Ishikawa (cell line): ENCODE results near the gene ADK.
A peak's percentile ranks its signal among the peaks of the same experiment; 100 is the strongest.

Source experiments
- CEBPB ChIP-seq: IDR thresholded peaks from 2 replicates; pipeline ENCODE4 v1.6.1; 2012
- CREB1 ChIP-seq: IDR thresholded peaks from 2 replicates; pipeline ENCODE4 v1.6.1; 2012; ENCODE audit warnings: low read depth
- EGR1 ChIP-seq: IDR thresholded peaks from 2 replicates; pipeline ENCODE4 v1.6.1; 2012
- EP300 ChIP-seq: IDR thresholded peaks from 2 replicates; pipeline ENCODE4 v1.6.1; 2012; ENCODE audit warnings: borderline replicate concordance
- FOXM1 ChIP-seq: IDR thresholded peaks from 2 replicates; pipeline ENCODE4 v1.6.1; 2012; ENCODE audit warnings: low read depth, borderline replicate concordance
- NFIC ChIP-seq: IDR thresholded peaks from 2 replicates; pipeline ENCODE4 v1.6.1; 2012
- RAD21 ChIP-seq: IDR thresholded peaks from 2 replicates; pipeline ENCODE4 v1.6.1; 2012; ENCODE audit warnings: low read depth
- TAF1 ChIP-seq: IDR thresholded peaks from 2 replicates; pipeline ENCODE4 v1.6.1; 2012; ENCODE audit warnings: low read depth, mild to moderate bottlenecking
- TCF12 ChIP-seq: IDR thresholded peaks from 2 replicates; pipeline ENCODE4 v1.6.1; 2012; ENCODE audit warnings: low read depth
- TEAD4 ChIP-seq: IDR thresholded peaks from 2 replicates; pipeline ENCODE4 v1.6.1; 2012
- YY1 ChIP-seq: IDR thresholded peaks from 2 replicates; pipeline ENCODE4 v1.6.1; 2012; ENCODE audit warnings: low read depth
- ZBTB7A ChIP-seq: IDR thresholded peaks from 2 replicates; pipeline ENCODE4 v1.6.1; 2012; ENCODE audit warnings: low read depth
- TF ChIP-seq, protein P1 (sequence below): IDR thresholded peaks from 2 replicates; pipeline ENCODE4 v1.6.1; 2012; ENCODE audit warnings: low read depth, mild to moderate bottlenecking
- TF ChIP-seq, protein P2 (sequence below): IDR thresholded peaks from 2 replicates; pipeline ENCODE4 v1.6.1; 2012
- TF ChIP-seq, protein P3 (sequence below): IDR thresholded peaks from 2 replicates; pipeline ENCODE4 v1.6.1; 2012

ADK gene

DNA sequence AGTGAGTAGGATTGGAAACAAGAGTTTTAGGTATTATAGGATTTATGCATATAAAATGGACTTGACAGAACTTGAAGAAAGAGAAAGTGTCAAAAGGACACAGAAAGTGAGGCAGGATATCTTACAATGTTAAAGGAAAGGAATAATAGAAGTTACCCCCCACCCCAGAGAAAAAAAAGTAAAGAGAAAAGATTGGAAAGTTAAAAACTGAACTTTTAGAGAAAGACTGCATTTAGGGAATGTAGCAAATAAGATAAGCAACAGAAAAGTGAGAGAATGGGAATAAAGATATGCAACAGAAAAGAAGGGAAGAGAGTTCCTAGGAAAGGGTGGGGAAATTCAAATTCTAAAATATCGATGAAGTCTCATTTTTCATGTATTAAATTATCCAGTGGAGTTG is 424.9 kb downstream of the ADK start:
- TF ChIP-seq TEAD4: no peak
- TF ChIP-seq TAF1: no peak
- no peak for TF ChIP-seq NFIC
- TF ChIP-seq RAD21: no peak
- no peak for TF ChIP-seq CEBPB

DNA sequence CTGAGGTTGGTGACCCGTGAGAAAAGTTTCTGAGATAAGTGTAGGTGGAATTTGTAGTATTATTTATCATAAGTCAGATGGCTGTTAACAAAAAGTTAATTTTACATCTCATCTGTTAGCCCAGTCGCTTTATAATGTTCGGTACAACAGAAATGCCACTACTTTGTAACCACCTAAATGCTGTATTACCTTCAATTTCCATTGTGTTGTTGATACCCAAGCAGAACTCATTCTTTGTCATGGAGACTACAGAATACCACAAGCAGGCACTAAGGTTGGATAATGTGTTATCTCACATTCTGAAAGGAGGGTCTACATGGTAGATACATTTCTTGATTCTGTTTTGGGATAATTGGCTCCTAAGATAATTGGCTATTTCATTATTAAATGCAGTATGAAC is 425.6 kb downstream of the ADK start:
- TF ChIP-seq NFIC (no peak), CREB1 (no peak), TEAD4 (no peak), TAF1 (no peak), TCF12 (no peak), RAD21 (no peak), EP300 (no peak), ZBTB7A (no peak), EGR1 (no peak), CEBPB (no peak), YY1 (no peak)
- TF ChIP-seq, protein P1, sequence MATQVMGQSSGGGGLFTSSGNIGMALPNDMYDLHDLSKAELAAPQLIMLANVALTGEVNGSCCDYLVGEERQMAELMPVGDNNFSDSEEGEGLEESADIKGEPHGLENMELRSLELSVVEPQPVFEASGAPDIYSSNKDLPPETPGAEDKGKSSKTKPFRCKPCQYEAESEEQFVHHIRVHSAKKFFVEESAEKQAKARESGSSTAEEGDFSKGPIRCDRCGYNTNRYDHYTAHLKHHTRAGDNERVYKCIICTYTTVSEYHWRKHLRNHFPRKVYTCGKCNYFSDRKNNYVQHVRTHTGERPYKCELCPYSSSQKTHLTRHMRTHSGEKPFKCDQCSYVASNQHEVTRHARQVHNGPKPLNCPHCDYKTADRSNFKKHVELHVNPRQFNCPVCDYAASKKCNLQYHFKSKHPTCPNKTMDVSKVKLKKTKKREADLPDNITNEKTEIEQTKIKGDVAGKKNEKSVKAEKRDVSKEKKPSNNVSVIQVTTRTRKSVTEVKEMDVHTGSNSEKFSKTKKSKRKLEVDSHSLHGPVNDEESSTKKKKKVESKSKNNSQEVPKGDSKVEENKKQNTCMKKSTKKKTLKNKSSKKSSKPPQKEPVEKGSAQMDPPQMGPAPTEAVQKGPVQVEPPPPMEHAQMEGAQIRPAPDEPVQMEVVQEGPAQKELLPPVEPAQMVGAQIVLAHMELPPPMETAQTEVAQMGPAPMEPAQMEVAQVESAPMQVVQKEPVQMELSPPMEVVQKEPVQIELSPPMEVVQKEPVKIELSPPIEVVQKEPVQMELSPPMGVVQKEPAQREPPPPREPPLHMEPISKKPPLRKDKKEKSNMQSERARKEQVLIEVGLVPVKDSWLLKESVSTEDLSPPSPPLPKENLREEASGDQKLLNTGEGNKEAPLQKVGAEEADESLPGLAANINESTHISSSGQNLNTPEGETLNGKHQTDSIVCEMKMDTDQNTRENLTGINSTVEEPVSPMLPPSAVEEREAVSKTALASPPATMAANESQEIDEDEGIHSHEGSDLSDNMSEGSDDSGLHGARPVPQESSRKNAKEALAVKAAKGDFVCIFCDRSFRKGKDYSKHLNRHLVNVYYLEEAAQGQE: no peak
- TF ChIP-seq, protein P2, sequence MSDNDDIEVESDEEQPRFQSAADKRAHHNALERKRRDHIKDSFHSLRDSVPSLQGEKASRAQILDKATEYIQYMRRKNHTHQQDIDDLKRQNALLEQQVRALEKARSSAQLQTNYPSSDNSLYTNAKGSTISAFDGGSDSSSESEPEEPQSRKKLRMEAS: no peak

DNA sequence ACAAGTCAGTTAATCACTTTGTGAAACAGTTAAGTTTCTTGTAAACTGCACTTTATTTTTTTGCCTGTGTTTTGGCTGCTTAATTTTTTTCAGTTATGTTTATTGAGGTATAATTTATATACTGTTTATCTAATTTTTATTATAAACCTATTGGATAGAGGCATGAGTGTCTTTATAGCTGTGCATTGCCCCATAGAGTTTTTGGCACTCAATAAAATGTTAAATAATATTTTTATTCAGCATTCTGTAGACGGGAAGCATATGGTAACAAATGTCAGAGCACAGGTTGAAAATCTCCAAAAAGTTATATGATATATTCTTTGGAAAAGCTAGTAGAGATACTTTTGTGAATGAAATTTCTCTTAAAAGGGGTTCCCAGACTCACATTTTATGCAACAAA is 431.5 kb downstream of the ADK start:
- no peak for TF ChIP-seq TAF1
- TF ChIP-seq, protein P1: no peak
- no peak for TF ChIP-seq YY1
- TF ChIP-seq, protein P2: no peak
- no peak for TF ChIP-seq NFIC
- TF ChIP-seq ZBTB7A: no peak
- no peak for TF ChIP-seq EGR1
- TF ChIP-seq, protein P3, sequence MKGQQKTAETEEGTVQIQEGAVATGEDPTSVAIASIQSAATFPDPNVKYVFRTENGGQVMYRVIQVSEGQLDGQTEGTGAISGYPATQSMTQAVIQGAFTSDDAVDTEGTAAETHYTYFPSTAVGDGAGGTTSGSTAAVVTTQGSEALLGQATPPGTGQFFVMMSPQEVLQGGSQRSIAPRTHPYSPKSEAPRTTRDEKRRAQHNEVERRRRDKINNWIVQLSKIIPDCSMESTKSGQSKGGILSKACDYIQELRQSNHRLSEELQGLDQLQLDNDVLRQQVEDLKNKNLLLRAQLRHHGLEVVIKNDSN: no peak
- TF ChIP-seq TEAD4: no peak
- no peak for TF ChIP-seq TCF12
- TF ChIP-seq CEBPB: no peak
- TF ChIP-seq CREB1: no peak

DNA sequence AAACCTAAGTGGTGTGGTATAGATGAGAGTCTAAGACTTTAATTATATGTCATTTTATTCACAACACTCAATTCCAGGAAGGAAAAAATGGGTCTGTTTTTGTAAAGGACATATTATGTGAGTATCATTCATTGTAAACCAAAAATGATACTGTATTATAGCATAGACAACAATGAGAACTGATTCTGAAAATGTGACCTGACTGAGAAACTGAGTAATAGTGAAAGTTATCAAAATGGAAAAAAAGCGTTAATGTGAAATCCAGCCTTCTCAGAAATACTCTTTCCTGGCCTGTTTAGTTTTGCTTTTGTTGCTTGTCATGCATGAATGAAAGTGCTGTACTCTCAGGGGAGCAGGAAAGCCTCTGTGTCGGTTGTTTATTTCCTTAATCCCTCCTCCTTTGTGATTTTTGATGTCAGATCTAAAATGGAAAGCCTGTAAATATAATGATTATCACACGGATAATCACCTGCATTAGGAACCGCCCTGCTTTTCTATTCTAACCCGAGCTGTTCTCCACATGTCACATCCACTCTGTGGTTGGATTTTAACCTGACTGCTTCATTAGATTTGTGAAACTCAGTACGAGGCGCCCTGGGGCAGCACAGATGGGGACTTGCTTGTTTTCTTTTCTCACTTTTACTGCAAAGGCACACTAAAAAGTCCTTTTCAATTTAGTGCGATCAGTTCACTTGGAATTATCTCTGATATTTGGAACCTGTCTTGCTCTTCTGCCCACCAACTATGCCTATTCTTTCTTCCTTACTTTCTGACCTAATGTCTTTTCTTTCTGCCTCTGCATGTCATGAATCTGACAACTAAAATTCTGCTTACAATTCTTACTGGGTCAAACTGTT is 434.4 kb downstream of the ADK start:
- TF ChIP-seq TEAD4 (no peak), FOXM1 (0 out of 2 replicates have a peak, but pooled peaks have one; percentile 14), TCF12 (0 out of 2 replicates have a peak, but pooled peaks have one; percentile 21), EGR1 (no peak), CEBPB (no peak), TAF1 (no peak)
- TF ChIP-seq, protein P2: no peak

DNA sequence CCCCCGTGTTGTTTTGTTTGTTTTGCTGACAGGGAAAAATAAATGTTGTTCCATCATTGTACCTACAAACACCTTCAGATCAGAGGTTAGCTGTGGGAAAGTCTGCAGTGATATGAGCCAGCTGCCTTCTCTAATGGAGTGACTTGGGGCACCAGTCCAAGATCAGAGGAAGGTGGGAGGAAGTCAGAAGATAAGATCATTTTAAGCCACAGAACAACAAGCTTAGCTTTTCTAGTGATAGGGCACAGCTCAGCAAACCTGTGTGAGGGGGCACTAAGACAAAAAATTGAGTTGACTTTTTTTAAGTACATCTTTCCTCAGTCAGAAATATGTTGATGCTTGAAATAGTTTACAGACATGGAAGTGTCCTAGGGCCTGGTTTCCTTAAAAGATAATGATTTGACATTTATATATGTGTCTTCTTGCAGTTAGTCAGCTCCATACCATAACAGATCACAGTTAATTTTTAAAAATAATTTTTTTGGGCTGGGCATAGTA is 435.1 kb downstream of the ADK start:
- TF ChIP-seq RAD21: no peak
- TF ChIP-seq NFIC: peak; percentile 39; the same call in 1 of the 2 replicates

DNA sequence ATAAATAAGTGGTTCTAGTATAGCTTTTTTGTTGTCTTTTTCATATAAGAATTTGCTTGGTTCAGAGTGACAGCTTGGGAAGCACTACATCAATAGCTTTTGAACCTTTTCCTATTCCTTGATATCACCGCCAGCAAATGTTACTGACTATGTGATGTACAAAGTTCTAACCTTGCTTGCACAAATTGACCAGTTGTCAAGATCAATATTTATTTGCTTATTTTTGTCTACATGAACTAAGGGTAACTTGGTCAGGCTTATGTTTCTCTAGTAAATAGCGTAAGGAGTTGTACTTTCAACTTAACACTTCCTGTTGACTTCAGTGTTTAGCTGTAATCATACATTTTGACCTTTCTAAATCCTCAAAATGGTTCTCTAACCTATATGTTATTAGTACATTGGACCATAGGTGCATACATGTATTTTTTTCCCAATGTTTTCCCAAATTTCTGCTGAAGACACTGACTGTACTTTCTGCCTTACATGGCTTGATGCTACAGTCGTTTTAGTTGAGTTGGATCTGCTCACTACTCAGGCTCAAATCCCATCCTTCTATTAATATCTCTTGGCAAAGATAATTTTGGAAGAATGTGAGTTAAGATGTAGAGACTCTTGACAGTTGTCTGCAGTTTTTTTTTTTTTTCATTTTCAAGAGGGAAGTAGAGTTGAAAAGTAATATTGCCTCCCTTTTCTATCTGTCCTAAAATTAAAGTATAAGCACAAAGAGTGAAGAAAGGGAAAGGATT is 436.3 kb downstream of the ADK start:
- no peak for TF ChIP-seq TEAD4
- no peak for TF ChIP-seq FOXM1
- TF ChIP-seq RAD21: no peak
- TF ChIP-seq, protein P2: no peak
